Anterior cingulate cortex (tissue), 58 donors: ENCODE results near the gene ANKRD23.
A peak's percentile ranks its signal among the peaks of the same experiment; 100 is the strongest.

Experiments used
- DNase-seq, 58 donors: peaks; one replicate each; lab custom pipeline; 2025; lab: John Stamatoyannopoulos, UW

Gene ANKRD23

DNA sequence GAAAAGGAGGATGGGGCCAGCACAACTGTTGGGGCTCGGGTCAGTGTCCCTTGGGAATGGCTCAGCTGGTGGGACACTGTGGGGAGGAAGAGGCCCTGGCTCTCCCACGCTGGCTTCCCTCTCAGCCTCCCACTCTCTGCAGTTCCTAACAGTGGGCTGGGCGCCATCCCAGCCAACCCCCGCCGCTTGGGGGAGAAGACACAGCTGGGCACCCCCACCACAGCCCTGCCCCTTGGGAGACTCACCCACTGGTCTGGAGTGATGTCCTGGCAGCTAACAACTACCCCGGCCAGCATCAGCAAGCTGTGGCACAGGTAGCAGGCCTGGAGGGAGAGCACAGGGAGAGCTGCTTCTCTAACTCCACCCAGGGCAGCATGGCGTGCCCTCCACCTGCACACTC lies 34.4 kb upstream of the ANKRD23 start:
- no peak for DNase-seq

DNA sequence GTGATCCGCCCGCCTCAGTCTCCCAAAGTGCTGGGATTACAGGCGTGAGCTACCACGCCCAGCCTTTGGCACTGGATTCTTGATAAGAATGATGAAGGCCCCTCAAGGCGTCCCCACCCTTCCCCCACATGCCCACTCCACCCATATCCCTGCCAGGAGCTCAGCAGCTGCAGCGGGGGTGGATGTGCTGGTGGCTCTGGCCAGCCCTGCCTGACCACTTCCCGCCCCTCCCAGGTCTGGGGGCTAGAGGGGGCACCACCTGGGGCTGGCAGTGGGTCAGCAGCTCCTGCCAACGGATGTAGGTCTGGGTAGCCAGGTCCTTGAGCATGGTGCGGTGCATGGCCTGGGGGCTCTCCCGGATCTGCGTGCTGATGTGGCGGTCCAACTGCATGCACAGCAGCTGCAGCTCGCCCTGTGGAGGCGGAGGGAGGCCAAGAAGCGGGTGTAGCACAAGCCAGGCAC lies 33.8 kb upstream of the ANKRD23 start:
- DNase-seq, result no peak

DNA sequence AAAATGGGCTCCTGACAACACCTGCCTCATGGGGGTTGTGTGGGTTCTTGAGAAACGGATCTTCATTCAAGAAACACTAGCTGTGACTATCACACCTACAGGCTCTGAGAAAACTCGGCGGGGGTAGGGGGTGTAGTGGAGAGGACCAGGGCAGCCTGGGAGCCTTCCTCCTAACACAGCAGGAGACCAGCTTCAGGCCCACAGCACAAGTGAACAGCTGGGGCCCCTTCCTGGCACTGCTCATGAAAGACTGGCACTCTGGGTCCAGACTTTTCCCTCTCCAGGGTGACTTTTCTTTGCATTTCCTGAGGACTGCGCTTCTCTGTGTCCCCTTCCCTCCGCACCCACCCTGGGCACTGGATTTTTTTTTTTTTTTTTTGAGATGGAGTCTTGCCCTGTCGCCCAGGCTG lies 33.2 kb upstream of the ANKRD23 start:
- no peak for DNase-seq

DNA sequence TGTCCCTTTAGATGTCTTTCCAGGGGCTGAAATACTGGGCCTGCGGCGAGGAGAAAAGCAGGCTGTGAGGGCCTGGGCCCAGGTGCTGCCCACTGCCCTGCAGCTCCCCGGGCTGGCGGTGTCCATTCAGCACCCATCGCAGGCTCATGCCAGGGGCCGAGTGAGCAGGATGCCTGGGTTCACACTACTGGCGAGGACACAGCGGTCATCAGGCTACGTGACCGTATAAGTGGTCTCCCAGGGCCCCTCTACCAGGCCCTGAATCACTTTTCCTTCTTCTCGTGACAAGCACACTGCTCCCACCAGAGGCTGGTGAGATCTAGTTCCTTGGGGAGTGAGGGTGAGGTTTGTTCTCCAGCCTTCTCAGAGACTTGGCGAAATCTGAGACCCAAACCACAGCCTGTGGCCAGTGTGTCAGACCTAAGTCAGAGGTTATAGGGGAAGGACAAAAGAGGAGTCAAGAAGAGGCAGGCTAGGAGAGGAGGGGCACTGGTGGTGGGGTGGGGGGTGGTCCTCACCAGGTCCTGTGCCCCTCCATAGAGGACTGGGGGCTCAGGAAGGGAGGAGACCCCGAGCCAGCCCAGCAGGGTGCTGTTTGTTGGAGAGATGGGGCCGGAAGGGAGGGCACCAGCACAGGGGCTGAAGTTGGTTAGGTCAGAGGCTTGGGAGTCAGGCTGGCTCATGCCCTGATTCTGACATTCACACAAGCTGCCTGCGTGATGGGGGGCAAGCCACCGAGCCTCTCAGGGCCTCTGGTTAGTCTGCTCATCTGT lies 32.6 kb upstream of the ANKRD23 start:
- DNase-seq, result no peak

DNA sequence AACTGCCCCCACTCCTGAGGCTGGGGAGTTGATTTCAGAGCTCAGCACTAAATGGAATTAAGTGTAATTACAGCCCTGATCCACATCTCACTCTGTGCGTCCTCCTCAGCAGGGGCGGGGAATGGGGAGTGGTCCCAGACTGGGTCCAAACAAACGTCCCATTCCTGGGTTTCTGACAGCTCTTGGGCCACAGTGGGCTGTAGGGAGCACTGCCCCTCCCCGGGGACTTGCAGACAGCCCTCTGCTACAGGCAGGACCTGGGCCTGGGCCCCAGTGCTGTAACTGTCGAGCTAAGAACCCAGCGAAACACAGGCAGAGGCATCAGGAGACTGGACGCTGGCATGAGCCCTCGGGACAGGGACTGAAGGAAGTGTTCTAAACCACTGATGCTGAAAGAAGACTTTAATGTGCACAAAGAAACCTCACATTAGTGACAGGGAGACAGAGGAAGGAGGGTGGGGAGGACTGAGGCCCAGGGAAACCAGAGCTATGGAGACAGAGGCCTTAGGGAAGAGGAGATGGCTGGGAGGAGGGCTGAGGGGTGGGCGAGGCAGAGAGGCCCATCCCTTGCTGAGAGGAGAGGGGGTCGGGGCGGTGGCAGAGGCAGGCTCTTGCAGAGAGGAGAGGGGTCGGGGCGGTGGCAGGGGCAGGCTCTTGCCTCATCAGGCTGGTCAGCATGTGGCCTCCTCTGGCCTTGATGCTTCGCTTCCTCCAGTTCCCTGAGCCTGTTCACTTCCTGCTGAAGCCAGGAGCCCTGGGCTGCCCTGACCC lies 31.9 kb upstream of the ANKRD23 start:
- DNase-seq, result peak in 6 of 58 donors; percentile 22 to 53 (median 38)

DNA sequence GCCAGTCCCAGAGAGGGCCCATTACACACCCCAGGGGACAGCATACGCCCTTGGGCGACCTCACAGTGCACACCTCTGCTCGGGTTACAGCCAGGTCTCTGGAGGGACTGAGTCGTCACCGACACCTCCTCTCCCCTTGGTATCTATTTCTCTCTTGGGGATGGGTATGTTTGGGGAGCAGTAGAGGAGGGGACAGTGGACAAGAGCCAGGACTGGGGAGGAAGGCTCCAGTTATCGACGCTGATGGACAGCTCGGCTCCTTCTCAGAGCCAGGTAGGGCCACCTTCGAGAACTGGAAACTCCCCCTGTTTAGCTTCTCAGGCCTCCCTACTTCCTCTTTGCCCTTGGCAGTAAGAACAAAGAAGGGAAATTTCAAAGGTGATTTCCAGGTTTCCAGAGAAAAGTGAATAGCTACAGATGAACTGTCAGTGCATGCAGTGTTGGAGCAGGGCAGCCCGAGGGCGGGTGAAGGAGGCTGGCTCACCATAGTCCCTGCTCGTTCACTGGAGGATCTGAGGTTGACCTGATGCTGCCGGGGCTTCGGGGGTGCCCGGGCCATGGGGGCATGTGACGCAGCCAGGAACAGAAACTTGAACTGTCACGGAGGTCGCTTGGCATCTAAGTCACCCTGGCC lies 30.5 kb upstream of the ANKRD23 start:
- DNase-seq, result no peak

DNA sequence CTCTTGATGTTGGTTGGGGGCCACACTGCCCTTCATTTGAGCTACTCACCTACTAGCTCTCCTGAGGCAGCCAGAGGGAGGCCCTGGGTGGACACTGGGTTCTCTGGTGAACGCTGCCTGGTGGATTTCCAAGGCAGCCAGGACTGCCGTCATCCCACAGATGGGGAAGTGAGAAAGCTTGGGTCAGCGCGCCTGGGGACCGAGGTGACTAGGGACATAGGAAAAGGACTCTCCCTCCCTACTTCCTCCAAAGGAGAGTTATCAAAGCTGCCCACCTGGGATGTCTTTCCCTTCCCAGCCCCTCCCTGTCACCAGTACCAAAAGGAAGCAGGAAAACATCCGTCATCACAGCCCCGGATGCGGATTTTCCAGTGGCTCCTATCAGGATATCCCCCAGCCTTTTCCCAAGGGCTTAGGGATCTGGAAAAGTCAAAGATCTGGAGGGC lies 29.9 kb upstream of the ANKRD23 start:
- DNase-seq, result peak in 16 of 58 donors; percentile 24 to 51 (median 34)

DNA sequence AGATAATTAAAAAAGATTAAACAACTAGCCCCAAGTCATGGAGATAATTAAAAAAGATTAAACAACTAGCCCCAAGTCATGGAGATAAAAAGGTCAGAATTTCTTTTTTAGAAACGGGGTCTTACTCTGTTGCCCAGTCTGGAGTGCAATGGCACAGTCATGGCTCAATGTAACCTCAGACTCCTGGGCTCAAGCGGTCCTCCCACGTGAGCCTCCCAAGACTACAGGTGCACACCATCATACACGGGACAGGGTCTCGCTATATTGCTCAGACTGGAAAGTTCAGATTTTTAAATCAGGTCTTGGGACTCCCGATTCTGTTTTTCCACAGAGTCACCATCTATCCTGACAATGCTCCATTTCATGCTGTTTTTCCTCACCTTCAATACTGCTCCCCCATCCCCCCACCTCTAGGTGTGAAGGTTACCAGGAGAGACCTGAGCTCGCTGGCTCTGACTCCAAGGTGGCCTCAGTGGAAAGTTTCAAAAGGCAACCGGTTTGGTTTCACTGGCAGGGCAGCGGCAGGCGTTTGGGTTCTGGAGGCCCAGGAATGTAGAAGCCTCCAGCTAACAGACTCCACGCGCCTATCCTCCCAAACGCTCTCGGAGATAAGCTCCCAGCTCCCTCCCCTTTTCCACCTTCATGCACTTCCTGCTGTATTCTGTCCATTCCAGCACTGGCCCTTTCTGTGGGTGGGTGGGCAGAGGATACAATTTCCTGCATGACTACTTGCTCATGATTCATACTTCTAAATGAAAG lies 28.9 kb upstream of the ANKRD23 start:
- no peak for DNase-seq

DNA sequence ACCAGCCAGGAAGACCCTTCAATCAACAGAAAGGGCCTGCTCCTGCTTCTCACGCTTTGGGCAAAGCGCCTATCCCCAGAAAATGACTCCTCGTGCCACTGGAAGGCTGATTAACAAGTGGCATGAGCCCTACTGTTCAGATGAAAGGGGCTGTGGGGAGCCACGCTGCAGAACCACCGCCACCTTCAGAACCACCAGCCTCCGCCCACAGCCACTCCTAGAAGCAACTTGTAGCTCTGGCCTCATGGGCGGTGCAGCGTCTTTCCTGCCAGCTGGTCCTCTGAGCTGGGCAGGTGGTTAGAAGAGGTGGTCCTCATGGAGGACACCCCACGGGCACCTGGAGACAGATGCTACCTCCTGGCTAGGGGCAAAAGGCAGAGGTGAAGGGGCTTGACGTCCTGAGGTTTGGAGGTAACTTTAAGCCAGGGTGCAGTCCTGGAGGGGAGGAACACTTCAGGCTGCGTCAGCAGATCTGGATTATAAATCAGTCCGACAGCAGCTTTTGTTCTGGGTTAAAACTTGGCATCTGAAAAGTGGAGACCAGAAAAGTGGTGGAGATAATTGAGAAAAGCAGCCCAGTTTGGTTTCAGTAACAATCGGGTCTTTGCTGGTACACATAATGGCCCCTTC lies 26.9 kb upstream of the ANKRD23 start:
- peak in 33 of 58 donors; percentile 20 to 80 (median 60) for DNase-seq

DNA sequence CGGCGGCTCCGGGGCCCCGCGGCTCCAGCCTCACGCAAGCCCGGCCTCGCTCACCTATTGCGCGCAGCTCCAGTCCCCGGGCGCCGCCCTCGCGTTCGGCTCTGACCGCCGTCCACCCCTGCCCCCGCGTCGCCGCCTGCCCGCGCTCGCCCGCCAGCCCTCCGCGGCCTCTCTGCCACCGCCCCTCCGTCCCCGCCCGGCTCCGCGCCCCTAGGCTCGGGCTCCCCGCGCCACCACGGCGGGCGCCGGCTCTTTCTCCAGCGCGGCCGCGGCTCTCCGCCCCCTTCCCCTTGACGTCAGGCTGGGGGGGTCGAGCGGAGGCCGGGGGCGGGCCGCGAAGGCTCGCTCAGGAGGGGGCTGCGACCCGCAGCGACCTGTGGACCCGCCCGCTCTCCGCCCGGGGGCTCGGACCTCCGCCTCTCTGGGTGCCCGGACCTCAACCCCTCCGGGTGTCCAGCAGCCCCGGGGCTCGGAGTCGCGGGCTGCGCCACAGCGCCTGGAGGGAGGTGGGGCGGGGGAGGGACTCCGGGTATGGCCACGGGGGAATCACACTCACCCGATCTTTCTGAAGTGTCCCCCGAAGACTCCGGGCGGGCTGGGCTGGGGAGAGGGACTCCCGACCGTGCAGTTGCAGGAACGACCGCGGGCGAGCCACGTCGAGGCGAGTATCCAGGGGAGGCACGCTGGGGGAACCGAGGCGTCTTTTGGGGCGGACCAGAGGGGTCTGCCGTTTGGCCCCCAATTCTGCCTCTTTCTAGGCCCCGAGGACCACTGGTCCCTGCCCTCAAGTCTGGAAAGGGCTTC lies 26.2 kb upstream of the ANKRD23 start, which contains the start of gene SEMA4C:
SEMA4C (minus strand) TSS at position 259 of the 804 bp plus-strand sequence. CDS start 2,194 bp downstream, outside the sequence.
- DNase-seq, result peak in 52 of 58 donors; percentile 35 to 91 (median 70)

DNA sequence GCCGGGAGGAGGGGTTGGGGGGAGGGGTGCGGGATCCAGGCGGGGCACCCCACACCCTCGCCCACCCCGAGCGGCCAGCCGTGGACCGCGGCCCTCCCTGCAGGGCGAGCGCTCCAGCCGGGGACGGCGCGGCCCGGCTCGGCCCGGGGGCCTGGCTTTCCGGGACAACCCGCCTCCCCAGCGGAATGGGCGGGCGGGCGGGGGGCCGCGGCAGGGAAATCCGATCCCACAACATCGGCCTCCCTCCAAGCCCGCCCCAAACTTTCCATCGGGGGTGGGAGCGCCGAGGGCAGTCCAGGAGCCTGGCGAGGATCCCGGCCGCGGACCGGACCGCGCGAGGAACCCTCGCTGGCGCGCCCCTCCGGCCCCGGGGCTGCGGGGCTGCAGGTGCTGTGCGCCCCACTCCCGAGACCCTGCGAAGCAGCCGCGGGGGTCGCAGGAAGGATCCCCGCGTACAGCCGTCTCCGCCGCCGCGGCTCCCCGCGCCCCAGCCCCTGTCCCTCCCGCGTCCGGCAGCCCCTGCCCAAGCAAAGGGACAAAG lies 25.5 kb upstream of the ANKRD23 start:
- DNase-seq, result peak in 41 of 58 donors; percentile 37 to 86 (median 70)

DNA sequence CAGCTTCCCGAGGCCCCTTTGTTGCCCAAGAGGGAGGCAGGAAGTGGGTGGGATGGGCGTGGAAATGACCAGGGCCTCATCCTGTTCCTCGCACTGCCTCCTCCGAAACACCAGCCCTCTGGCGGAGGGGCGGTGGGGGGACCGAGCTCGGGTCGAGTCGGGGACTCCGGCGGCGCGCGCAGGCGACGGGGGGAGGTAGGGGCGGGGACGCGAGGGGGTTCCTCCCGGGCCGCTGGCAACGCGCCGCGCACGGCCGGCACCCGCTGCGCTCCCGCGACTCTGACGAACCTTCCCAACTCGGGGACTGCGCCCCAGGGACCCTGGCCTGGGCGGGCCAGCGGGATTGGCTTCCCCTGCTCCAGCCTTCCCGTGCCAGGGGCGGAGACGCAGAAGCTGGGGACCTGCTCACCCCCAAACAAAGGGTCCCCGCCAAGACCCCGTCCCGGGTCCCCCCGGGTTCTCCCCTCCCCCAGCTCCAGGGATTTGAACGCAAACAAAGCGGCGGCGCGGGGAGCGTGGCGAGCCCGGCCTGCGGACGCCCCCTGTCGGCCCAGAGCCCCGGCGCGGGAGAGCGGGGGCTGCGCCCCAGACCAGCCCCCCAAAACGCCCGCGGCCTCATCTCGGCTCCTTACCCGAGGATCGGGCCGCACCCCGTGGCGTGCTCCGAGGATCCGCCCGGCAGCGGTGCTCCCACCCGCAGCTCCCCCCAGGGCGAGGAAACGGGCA lies 24.9 kb upstream of the ANKRD23 start:
- DNase-seq, result peak in 49 of 58 donors; percentile 41 to 84 (median 70)

DNA sequence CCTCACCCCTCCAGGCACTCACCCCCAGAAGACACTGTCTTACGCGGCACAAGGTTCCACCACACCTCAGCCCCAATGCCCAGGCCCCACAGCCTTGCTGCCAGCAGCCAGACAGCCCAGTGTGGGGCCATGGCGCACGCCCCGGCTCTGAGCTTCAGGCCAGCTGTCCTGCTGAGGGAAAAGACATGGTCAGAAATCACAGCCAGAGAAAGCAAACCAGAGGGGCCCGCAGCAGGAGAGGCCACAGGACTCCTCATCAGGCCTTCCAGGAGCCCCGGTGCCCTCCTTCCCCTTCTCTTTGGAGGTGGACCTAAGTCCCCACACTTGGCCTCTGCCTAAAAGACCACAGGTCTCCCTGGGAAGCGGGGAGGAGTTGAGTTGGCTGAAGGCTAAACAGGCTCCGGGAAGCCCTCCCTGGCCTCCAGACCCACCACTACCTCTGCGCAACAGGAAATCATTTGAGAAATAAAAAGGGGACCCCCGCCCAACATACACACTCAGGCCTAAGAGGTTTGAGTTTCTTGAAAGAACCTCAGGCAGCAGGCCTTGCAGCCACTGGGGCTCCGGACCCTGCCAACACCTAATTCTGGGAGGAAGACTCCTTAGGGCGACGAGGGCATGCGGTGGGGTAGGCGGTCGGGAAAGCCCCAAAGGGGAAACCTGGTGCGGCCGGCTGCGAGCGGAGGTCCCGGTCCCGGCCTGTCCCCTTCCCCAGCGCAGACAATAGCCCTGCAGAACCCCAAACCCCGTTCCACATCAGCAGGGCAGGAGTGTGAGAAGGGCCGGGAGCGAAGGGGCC lies 24.1 kb upstream of the ANKRD23 start:
- DNase-seq, result peak in 6 of 58 donors; percentile 21 to 42 (median 30)

DNA sequence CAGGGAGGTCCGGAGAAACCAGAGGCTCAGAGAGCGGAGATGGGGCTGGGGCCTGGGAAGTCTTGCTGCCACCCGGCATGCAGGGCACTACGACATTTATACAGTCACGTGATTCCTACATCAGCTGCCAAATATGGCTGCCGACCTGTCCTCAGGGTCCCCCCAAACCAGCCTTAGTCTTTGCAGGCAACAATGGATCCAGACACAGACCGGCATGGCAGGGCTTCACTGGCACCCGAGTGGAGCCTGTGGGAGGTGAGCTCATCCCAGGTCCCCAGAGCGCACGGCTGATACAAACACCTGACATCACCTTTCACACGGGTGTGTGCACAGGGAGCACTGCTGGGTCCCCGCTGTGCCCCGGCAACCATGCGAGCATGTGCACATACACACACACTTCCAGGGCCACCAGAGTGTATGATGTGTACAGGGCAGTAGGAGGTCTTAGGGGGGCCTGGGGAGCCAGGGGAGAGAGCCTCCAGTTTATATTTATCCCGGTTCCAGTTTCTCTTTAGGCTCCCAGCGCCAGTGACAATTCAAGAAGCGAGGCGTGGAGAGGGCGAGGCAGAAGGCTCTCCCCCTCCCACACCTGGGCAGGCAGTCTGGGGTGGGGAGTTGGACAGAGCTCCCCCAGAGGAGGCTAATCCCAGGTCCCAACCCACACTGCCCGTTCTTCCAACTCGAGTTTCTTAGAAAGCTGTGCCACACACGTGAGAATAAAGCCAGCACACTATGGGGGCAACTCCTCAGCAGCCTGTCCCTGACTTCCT lies 23.4 kb upstream of the ANKRD23 start:
- peak in 2 of 58 donors; percentile 19 to 31 for DNase-seq

DNA sequence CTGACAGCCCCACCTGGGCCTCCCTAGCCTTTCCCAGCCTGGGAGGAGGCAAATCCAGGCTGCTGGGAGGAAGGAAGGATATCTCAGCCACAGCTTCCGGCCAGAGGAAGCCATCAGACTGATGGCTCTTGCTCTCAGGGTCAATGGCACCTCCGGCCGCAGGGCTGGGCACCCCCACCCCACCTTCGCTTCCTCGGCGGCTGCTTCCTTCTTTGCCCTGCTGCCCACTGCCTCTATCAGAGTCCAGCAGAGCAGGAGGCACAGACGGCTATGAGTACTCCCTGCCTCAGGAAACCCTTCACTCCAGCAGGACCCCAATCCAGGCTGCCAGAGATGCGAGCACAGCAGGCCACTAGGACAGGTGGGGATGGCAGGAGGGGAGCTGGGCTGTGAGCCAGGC lies 22.8 kb upstream of the ANKRD23 start:
- no peak for DNase-seq

DNA sequence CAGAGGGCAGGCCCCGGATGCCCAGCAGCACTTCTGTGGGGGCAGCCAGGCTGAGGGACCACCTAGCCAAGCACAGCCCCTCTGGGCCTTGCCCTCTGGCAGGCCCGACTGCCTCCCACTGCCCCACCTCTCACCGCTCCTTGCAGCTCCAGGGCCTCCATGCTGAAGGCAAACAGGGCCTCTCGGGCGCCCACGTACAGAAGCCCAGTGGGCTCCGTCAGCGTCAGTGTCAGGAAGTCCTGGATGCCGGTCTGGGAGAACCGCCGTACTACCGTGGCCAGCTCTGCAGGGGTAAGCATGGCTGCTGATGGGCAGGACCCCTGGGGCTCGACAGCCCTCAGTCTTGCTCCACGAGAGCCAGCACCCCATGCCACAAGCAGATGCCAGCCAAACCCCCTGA lies 22.3 kb upstream of the ANKRD23 start:
- no peak for DNase-seq
